Heart right ventricle (tissue), 16 donors: Measurements from ENCODE around the gene NUP205. TPM values are rescaled to one million over a fixed set of nuclear protein-coding genes. Genes with fewer than 3 reads are reported as not detected.
A peak's percentile ranks its signal among the peaks of the same experiment; 100 is the strongest.

Source experiments
- ATAC-seq, 8 donors: fragments of 200-7000 bp; cut with Tn5 transposase; one replicate each; pipeline ENCODE4 v1.9.1; 2020; ENCODE audit warnings: mild to moderate bottlenecking in 8 of 8, moderate library complexity in 8 of 8, moderate number of reproducible peaks in 1 of 8
- DNase-seq, 2 donors: peaks; one replicate each; pipeline ENCODE4 v3.0.0-alpha.2; 2020
- H3K27ac ChIP-seq, 10 donors: fragments of 200-600 bp; sonication (generic) in 2 of 10; one replicate each; pipeline versions ENCODE4 v1.5.0 to v1.8.0; 2020 to 2022; ENCODE audit warnings: mild to moderate bottlenecking in 3 of 10
- H3K27me3 ChIP-seq, 7 donors: fragments of 200-600 bp; one replicate each; pipeline ENCODE4 v1.8.0; 2021 to 2022; ENCODE audit warnings: mild to moderate bottlenecking in 2 of 7
- H3K36me3 ChIP-seq, 9 donors: fragments of 200-600 bp; sonication (generic) in 1 of 9; one replicate each; pipeline versions ENCODE4 v1.5.0 to v1.8.0; 2020 to 2022; ENCODE audit warnings: mild to moderate bottlenecking in 2 of 9
- H3K4me1 ChIP-seq, 9 donors: fragments of 200-600 bp; sonication (generic) in 1 of 9; one replicate each; pipeline versions ENCODE4 v1.5.0 to v1.8.0; 2020 to 2022; ENCODE audit warnings: mild to moderate bottlenecking in 4 of 9
- H3K4me3 ChIP-seq, 10 donors: fragments of 200-600 bp; sonication (generic) in 2 of 10; one replicate each; pipeline versions ENCODE4 v1.5.0 to v1.8.0; 2020 to 2022; ENCODE audit warnings: mild to moderate bottlenecking in 7 of 10, moderate library complexity in 2 of 10
- H3K9me3 ChIP-seq, 11 donors: fragments of 200-600 bp in 10 of 11; sonication (generic) in 2 of 11; one replicate each; pipeline versions ENCODE4 v1.5.0 to v1.8.0; 2013 to 2022; ENCODE audit warnings: mild to moderate bottlenecking in 2 of 11, control low read depth in 1 of 11, moderate library complexity in 1 of 11
- WGBS, 2 donors: extraction: QIAGEN DNeasy Blood & Tissue Kit; methylation state at CpG; one replicate each; pipeline ENCODE4 v1.1.7; 2013; ENCODE audit warnings: inconsistent platforms in 1 of 2; 5-methylcytosine and 5-hydroxymethylcytosine counted together
- intact Hi-C, 10 donors: fragments of 100-400 bp; cut with DNase I; formaldehyde crosslinking; loops; one replicate each; pipeline versions ENCODE4 v1.11.1 to v1.14.2; 2022
- polyA plus RNA-seq, 2 donors: library from polyadenylated mRNA; stranded (reverse); fragments of 200-250 nt; gene quantifications; one replicate each; pipeline ENCODE4 v1.2.3, GENCODE V29; 2013
- total RNA-seq, 10 donors: library from RNA; stranded (reverse); fragmentation: NEBNext Ultra II Directional in 3 of 10; extraction: Animal tissue kit (Norgen Biotek cat#: 25700) in 3 of 10; gene quantifications; one replicate each; pipeline versions ENCODE4 v1.2.1 to v1.2.4, GENCODE V29; 2021 to 2023
- TF ChIP-seq, protein P1 (sequence below), 9 donors: fragments of 200-600 bp; sonication (generic) in 2 of 9; IDR thresholded peaks; one replicate each; pipeline versions ENCODE4 v1.5.0 to v1.8.0; 2021 to 2022; ENCODE audit warnings: antibody characterized with exemption in 9 of 9, mild to moderate bottlenecking in 5 of 9, moderate library complexity in 1 of 9
- donor health status: Arrhythmogenic right ventricular cardiomyopathy.
- donor health status: ischemic (EF 13 %, LVEDD 7.1; RV severe dilation, severe dysfunction).
- donor health status: healthy with polysubstance abuse.
- donor health status: DM: no; HTN: yes; CAD: no.
- donor health status: DM: no; HTN: no; CAD: no.
- donor health status: ischemic (EF 25% LVEDD 6.9; RV normal size, moderate dysfunction).
- donor health status: ischemic (EF 25% LVEDD 5.7; RV mildly dilated, moderate dysfunction).
- donor health status: healthy.
- donor health status: DM: yes; HTN: yes; CAD: no.
- donor health status: Ischemic cardiomyopathy.
- donor health status: ischemic (EF 35%, LVEDD 5.7; RV mildly dilated, moderate dysfunction).
- donor health status: nonischemic (EF 11% LVEDD 7.7; RV severe dilation, severe dysfunction).
- donor health status: DM: yes; HTN: yes; CAD: no.
- donor health status: PGD.
- donor health status: ischemic (EF 29% LVEDD 5.4; RV normal size, mild dysfunction).
- donor health status: nonischemic (EF 23%, LVEDD 6.1; RV moderate dilation, normal function).

Gene NUP205
- total and polyA plus RNA-seq, 12 donors, result 11.6 to 23.6 (median 14.1) TPM

DNA sequence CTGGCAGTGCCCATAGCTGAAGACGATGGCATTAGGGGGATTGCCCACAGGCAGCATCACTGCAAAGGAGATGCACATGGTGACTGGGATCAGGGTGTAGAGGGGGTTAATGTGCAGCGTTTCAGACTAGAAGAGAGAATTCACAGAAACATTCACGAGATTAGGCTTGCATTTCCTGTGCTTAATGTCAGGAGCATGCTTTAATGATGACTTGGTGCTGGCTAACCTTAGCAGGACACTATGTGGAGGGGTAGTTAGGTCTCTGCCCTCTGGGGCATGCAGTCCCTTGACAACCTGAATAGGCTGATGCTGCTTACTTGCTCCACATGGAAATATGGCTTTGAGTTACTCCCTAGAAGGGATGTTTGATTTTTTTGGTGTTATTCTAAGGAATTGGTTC, 126.4 kb downstream of the NUP205 start:
- WGBS, 2 donors, result 27 to 28% methylated on average over 3 of the region's 3 CpGs
- Histone ChIP-seq H3K27ac (peak overlapping the region in 2 of 10 donors; percentile 8 to 64), H3K9me3 (no peaks in the 10 kb centered on the region), H3K4me1 (peaks cover 0 to 44% (median 24%) of the 10 kb centered on the region in 9 donors), H3K27me3 (no peaks in the 10 kb centered on the region), H3K4me3 (no peak overlapping the region), H3K36me3 (peaks cover 0 to 34% (median 0%) of the 10 kb centered on the region in 9 donors)
- TF ChIP-seq, protein P1, sequence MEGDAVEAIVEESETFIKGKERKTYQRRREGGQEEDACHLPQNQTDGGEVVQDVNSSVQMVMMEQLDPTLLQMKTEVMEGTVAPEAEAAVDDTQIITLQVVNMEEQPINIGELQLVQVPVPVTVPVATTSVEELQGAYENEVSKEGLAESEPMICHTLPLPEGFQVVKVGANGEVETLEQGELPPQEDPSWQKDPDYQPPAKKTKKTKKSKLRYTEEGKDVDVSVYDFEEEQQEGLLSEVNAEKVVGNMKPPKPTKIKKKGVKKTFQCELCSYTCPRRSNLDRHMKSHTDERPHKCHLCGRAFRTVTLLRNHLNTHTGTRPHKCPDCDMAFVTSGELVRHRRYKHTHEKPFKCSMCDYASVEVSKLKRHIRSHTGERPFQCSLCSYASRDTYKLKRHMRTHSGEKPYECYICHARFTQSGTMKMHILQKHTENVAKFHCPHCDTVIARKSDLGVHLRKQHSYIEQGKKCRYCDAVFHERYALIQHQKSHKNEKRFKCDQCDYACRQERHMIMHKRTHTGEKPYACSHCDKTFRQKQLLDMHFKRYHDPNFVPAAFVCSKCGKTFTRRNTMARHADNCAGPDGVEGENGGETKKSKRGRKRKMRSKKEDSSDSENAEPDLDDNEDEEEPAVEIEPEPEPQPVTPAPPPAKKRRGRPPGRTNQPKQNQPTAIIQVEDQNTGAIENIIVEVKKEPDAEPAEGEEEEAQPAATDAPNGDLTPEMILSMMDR (IDR thresholded peaks at IDR 0.05), result no peak
- ATAC-seq (peak in 2 of 8 donors; percentile 33 to 65), DNase-seq (no peak)
- intact Hi-C loops, result no loop called here

DNA sequence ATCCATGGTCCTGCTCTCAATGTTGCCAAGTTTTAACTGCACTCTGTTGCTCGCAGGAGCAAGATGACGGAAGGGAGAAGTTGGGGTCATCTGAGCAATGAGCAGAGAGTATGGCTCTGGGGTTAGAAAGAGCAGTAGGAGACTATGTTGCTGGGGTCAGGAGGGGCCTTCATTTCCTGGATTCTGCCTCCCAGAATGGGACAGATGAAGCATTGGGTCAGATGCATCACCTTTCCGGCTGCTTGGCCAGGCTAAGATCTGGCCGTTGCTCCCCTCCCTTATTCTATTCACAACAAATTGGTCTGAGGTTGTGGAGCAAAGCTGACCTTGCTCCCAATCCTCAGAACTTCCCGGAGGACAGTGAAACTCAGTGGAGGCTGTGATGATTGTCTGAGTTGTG, 127.0 kb downstream of the NUP205 start:
- H3K4me3 ChIP-seq, result no peak overlapping the region

DNA sequence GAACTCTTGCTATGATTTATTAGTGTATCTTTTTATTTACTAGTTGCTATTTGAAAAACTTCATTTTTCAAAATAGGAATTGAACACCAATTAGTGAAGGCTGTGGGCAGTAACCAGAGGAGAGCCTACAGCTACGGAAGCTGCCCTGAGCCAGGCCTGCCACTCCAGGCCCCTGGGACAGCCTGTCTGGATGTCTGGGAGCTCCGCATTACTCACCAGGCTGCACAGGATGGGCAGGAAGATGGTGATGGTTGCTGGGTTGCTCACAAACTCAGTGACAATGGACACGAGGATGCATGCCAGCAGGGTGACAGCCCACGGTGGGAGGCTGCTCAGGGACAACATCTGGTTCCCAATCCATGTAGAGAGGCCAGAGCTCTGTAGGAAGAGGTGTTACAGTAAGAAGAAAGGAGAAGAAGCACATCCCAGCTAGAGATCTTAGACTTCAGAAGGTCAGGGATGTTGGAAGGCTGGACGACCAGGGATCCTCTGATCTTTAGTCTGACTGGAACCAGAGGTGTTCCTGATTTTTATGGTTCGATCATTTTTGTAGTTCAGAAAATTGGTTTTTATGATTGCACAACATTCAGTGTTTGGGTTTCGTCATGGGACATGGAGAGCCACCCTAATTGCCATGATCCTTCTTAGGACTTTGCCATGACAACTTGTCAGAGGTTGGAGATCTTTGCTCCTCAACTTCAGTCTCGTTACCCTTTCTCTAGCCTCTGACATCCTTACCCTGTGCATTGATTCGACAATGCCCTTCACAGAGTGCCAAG, 127.8 kb downstream of the NUP205 start:
- H3K4me3 ChIP-seq, result no peak overlapping the region
- peaks cover 0 to 48% (median 0%) of the 10 kb centered on the region in 9 donors for H3K36me3 ChIP-seq
- intact Hi-C loops, result no loop called here
- ATAC-seq (no peak), DNase-seq (no peak)
- 84 to 85% methylated on average over 9 of the region's 9 CpGs for WGBS, 2 donors
- peaks cover 0 to 39% (median 23%) of the 10 kb centered on the region in 9 donors for H3K4me1 ChIP-seq
- TF ChIP-seq, protein P1 (IDR thresholded peaks at IDR 0.05), result no peak
- H3K27me3 ChIP-seq, result no peaks in the 10 kb centered on the region
- no peak overlapping the region for H3K27ac ChIP-seq
- H3K9me3 ChIP-seq, result no peaks in the 10 kb centered on the region

More for the DNA sequence above, 127.0 kb downstream of the NUP205 start:
- H3K27me3 ChIP-seq, result no peaks in the 10 kb centered on the region
- intact Hi-C loops, result no loop called here
- H3K4me1 ChIP-seq, result peaks cover 0 to 39% (median 23%) of the 10 kb centered on the region in 9 donors
- H3K27ac ChIP-seq, result peak overlapping the region in 2 of 10 donors; percentile 8 to 64
- DNase-seq, result no peak
- H3K36me3 ChIP-seq, result peaks cover 0 to 40% (median 0%) of the 10 kb centered on the region in 9 donors
- 74 to 84% methylated on average over 5 of the region's 5 CpGs for WGBS, 2 donors
- TF ChIP-seq, protein P1 (IDR thresholded peaks at IDR 0.05), result no peak
- ATAC-seq, result no peak
- H3K9me3 ChIP-seq, result no peaks in the 10 kb centered on the region

- Histone ChIP-seq H3K27ac (no peak overlapping the region), H3K9me3 (no peaks in the 10 kb centered on the region), H3K4me3 (no peak overlapping the region), H3K27me3 (no peaks in the 10 kb centered on the region), H3K4me1 (peaks cover 0 to 34% (median 24%) of the 10 kb centered on the region in 9 donors), H3K36me3 (peaks cover 0 to 58% (median 10%) of the 10 kb centered on the region in 9 donors)
- ATAC-seq (no peak), DNase-seq (no peak)
- TF ChIP-seq, protein P1 (IDR thresholded peaks at IDR 0.05), result no peak
- WGBS, 2 donors, result 0% methylated on average over 1 of the region's 1 CpG
- intact Hi-C loops, result no loop called here
Observed at GRCh38 chr7:135687466-135687865, 129.7 kb downstream of the NUP205 start.
